NCI-H1092 (cell line): ENCODE results near the gene CLK4.
"Not testable (repeated sequence)": the region's sequence is repeated elsewhere in the genome, so short reads cannot be mapped to it uniquely, and the experiment has no call there.

Experiments
- DNase-seq: peaks from one replicate; lab custom pipeline; 2025; lab: John Stamatoyannopoulos, UW

The CLK4 gene

GRCh38 chr5:178587763-178588611 is 38.9 kb downstream of the CLK4 start:
- DNase-seq: no peak

DNA sequence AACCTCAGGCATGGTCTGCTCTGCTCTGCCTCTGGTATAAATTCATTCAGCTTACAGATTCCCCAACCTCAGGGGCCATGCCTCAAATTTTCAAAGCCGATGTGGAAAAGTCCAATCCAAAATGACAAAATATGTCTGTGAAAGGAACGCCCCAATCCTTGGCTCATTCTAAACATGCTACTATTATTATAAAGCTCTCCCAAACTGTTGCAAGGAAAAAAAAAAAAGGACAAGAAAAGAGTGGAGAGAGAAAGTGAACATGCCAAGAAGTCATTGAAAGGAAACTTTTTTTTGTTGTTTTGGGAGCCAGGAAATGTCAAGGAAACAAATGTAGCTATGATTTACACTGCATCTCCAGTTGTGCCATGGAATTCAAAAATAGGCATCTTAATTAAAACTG is 40.5 kb downstream of the CLK4 start:
- DNase-seq: no peak

DNA sequence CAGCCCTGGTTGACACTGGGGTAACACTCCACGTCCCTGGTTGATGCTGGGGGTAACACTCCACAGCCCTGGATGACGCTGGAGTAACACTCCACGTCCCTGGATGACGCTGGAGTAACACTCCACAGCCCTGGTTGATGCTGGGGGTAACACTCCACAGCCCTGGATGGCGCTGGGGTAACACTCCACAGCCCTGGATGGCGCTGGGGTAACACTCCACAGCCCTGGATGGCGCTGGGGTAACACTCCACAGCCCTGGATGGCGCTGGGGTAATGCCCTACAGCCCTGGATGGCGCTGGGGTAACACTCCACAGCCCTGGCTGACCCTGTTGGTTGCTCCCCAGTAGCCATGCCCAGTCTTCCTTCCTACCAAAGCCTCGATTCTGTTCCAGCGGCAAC is 41.4 kb downstream of the CLK4 start:
- DNase-seq: not testable (repeated sequence)

- DNase-seq: no peak
Observed at GRCh38 chr5:178583279-178583678, 43.6 kb downstream of the CLK4 start.

- no peak for DNase-seq
Observed at GRCh38 chr5:178582291-178582690, 44.6 kb downstream of the CLK4 start.

GRCh38 chr5:178581621-178582020 is 45.2 kb downstream of the CLK4 start:
- DNase-seq: no peak

DNA sequence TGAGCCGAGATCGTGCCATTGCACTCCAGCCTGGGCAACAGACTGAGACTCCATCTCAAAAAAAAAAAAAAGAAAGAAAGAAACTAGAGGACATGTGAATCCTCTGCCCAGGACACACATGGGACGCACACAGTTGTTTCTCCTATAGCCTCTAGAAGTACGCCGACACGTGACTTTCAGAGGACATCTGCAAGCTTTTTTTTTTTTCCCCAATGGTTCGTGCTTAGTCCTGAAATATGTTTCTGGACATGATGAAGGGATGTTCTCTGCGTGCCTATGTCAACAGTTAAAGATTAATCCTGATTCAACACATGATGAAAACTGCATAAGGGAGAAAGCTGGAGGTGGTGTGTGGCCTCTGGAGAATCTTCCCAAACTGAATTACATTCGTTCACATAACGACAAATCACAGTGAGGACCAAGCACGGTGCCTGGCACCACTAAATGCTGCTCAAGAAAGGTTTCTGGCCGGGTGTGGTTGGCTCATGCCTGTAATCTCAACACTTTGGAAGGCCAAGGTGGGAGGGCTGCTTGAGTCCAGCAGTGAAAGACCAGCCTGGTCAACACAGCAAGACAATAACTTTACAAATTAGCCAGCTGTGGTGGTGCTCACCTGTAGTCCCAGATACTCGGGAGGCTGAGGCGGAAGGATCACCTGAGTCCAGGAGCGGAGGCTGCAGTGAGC is 46.4 kb downstream of the CLK4 start:
- no peak for DNase-seq

DNA sequence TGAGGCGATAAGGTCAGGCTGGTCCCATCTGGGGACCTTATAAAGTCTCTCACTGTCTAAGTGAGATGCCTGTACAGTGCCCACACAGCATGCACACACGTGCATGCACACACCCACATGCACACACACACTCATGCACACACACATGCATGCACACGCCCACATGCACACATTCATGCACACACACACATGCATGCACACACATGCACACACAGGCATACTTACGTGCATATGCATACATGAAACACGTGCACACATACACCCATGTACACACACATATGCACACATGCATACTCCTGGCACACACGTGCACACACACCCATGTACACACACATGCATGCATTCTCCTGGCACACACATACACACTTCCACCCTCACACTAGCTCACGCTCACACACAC is 48.9 kb downstream of the CLK4 start:
- DNase-seq: no peak

DNA sequence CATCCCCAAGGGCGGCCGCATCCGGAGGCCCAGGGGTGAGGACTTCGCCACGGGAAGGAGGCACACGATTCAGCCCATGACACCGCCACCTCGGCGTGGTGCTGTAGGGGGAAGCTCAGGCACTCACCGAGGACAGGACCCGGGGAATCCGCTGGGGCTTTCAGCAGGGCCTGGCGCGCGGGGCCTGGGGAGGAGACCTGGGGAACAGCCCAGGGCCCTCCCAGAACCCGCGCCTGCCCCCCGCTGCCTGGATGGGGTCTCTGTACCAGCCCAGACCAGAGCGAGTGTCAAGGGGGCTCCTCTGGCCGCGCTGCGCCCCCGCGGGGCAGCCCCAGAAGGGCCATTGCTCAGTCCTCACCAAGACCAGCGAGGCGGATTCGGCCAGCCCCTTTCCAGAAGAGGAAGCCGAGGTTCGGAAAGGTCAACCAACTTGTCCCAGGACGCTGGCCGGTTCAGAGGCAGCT is 49.4 kb downstream of the CLK4 start:
- no peak for DNase-seq

- no peak for DNase-seq
Observed at GRCh38 chr5:178576591-178577351, 50.1 kb downstream of the CLK4 start.

- no peak for DNase-seq
Observed at GRCh38 chr5:178573216-178573615, 53.6 kb downstream of the CLK4 start.

- no peak for DNase-seq
Observed at GRCh38 chr5:178572617-178573016, 54.2 kb downstream of the CLK4 start.

GRCh38 chr5:178569485-178569884 is 57.4 kb downstream of the CLK4 start:
- no peak for DNase-seq

DNA sequence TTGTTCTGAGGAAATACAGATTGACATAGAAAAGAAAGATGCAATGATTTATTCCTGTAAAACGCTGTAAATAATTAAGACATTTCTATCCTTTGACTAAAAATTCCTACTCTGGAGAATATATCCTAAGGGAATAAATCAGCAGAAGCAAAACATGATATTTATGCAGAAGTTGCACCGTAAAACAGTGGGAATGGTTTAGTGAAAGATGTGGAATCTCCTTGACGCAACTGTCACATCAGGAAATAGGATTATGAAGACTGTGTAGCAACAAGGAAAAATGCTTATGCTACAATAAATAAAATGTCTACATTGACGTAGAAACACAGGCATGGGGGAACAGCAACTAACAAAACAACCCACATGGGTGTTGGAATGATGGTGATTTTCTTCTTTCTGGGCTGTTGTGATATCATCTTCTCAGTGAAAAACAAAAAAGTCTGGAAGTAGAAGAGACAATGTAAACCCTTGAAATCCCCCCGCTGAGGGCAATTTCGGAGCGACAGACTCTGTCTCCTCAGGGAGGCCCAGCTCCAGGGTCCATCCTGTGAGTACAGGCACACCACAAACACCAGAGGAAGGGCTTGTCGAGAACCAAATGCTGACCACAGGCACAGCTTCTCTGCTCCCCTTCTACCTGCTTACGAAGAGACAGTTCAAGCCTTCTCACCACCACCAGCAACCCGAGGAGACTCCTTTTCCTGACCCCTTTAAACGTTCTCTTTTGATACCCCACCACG is 61.9 kb downstream of the CLK4 start:
- no peak for DNase-seq

DNA sequence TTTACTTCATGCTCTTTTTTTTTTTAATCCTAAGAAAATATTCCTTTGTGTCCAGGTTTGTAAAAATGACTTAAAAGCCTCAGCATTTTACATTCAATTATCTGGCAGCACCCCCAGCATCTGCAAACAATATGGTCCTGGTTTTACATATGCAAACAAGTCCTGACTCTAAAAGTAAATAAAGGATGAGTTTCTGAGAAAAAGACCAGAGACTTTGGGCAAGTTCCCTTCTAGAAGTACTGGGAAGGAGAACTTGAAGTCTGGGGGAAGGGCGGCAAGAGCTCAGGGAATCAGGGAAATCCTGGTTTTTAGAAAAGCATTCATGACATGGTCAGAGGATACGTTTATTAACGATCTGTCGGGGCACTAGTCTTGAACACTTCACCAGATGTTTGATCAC is 62.5 kb downstream of the CLK4 start:
- DNase-seq: no peak

GRCh38 chr5:178563621-178564020 is 63.2 kb downstream of the CLK4 start:
- no peak for DNase-seq

GRCh38 chr5:178561746-178562264 is 65.0 kb downstream of the CLK4 start:
- DNase-seq: no peak

DNA sequence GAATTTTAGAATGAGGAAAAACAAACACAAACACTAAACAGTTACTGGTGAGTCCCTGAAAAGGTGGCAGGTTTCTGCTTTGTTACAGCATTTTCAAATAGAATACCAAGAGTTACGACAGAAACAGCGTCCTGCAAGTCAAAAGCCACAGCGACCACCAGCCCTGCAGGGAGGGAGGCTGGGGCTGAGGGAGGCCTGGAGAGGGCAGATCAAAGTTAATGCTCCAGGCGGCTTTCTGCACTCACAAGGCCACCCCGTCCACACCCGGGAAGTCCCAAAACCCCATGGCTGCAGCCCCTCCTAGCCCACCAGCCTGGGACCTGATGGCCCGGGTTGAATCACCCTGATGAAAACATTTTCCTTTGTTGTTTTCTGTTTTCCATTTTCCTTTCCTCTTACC is 65.9 kb downstream of the CLK4 start:
- no peak for DNase-seq

DNA sequence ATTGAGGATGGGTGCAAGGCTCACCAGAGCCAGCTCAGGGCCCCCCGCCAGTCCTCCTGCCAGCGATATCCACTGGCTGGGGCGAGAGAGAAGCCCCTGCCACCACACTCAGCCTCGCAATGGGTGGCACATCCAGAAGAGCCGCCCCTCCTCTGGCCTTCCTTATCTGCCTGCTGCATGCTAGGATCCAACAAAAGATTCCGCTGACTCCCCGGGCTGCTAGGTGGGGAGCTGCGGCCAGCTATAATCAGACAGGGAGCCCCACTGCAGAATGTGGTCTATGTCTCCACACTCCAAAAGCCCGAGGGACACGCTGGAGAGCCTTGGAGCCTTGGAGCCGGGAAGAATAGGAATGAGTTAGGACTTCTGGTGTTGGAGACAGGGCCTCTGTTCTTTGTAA is 69.4 kb downstream of the CLK4 start:
- DNase-seq: no peak

- no peak for DNase-seq
Observed at GRCh38 chr5:178555771-178556211, 71.1 kb downstream of the CLK4 start.

- no peak for DNase-seq
Observed at GRCh38 chr5:178555005-178555404, 71.8 kb downstream of the CLK4 start.

- DNase-seq: no peak
Observed at GRCh38 chr5:178554311-178554710, 72.5 kb downstream of the CLK4 start.
